K562 (cell line): ENCODE data around the gene RPL36AL. TPM values are rescaled to one million over a fixed set of nuclear protein-coding genes. Genes with fewer than 3 reads are reported as not detected.

Source experiments
- ATAC-seq: fragments of 200-7000 bp; cut with Tn5 transposase; 3 replicates; pipeline ENCODE4 v1.9.1; 2020; ENCODE audit warnings: moderate library complexity
- BruUV-seq: library from RNA; stranded (reverse); fragments of 400-500 nt; replicated peaks from 2 replicates; lab custom pipeline; 2021; lab: Mats Ljungman, UMichigan
- CTCF ChIA-PET: fragments of 300-600 bp; formaldehyde crosslinking; extraction: SDS; loops from one replicate; lab custom pipeline; 2021; ENCODE audit warnings: low intra/inter-chr PET ratio; lab: Yijun Ruan, JAX
- POLR2A ChIA-PET: fragments of 300-600, 350-650 bp; sonication (Branson Sonifier 250); formaldehyde crosslinking; extraction: SDS; loops from one replicate; lab custom pipeline; 2021; ENCODE audit warnings: antibody characterized with exemption, inconsistent platforms; lab: Yijun Ruan, JAX
- DNase-seq, 4 experiments: peaks; one replicate each; pipeline versions ENCODE4 v3.0.0 to v3.0.0-alpha.2; 2011 to 2018; ENCODE audit warnings: low spot score in 3 of 4, mixed read lengths in 3 of 4; ENCODE audit errors: extremely low read depth in 1 of 4
- FAIRE-seq: peaks from 2 replicates; lab custom pipeline; 2011; peaks lifted over from hg19 to GRCh38; lab: Jason Lieb, UNC
- H2AFZ ChIP-seq: 2 replicates; pipeline ENCODE4 v1.6.0; 2011; ENCODE audit warnings: low read depth, low read length, control low read depth, inconsistent platforms
- H3K27ac ChIP-seq: fragments of 200-600 bp; 3 replicates; pipeline ENCODE4 v1.8.0; 2011; ENCODE audit warnings: low read depth, mild to moderate bottlenecking, control low read depth, inconsistent platforms, low read length, moderate library complexity, mixed read lengths; ENCODE audit errors: extremely low read depth
- H3K27me3 ChIP-seq, 2 experiments: fragments of 300-600 bp in 1 of 2; 2 replicates in 1 of 2; 3 replicates in 1 of 2; pipeline versions ENCODE4 v1.6.0 to v1.8.0; 2011; ENCODE audit warnings: inconsistent platforms in 2 of 2, low read length in 2 of 2, mild to moderate bottlenecking in 1 of 2, mixed read lengths in 1 of 2, moderate library complexity in 1 of 2; ENCODE audit not compliant: control insufficient read depth in 2 of 2, insufficient read depth in 2 of 2
- H3K36me3 ChIP-seq: fragments of 300-600 bp; 3 replicates; pipeline ENCODE4 v1.8.0; 2011; ENCODE audit warnings: mild to moderate bottlenecking, low read length, inconsistent platforms; ENCODE audit not compliant: control insufficient read depth, insufficient read depth
- H3K4me1 ChIP-seq, 2 experiments: fragments of 200-600 bp in 1 of 2; replicated peaks in 1 of 2; 2 replicates in 1 of 2; 3 replicates in 1 of 2; pipeline versions ENCODE4 v1.5.1 to v1.8.0; 2011; ENCODE audit warnings: inconsistent platforms in 2 of 2, low read length in 2 of 2, mild to moderate bottlenecking in 1 of 2, mixed read lengths in 1 of 2, moderate library complexity in 1 of 2; ENCODE audit not compliant: control insufficient read depth in 2 of 2, insufficient read depth in 2 of 2
- H3K4me2 ChIP-seq: 2 replicates; pipeline ENCODE4 v1.6.1; 2011; ENCODE audit warnings: low read length, control low read depth, inconsistent platforms, mixed read lengths; ENCODE audit not compliant: insufficient read depth
- H3K4me3 ChIP-seq: fragments of 200-600 bp; sonication (generic), shearing (Covaris generic); 2 replicates; pipeline ENCODE4 v1.5.1; 2016; ENCODE audit warnings: control low read depth, inconsistent platforms
- H3K79me2 ChIP-seq: fragments of 200-600 bp; 3 replicates; pipeline ENCODE4 v1.8.0; 2011; ENCODE audit warnings: low read length, inconsistent platforms; ENCODE audit not compliant: control insufficient read depth, insufficient read depth
- H3K9ac ChIP-seq, 2 experiments: 2 replicates each; pipeline versions ENCODE4 v1.6.0 to v1.6.1; 2011; ENCODE audit warnings: low read depth in 2 of 2, low read length in 2 of 2, control low read depth in 1 of 2, inconsistent platforms in 1 of 2, mild to moderate bottlenecking in 1 of 2, mixed read lengths in 1 of 2; ENCODE audit not compliant: insufficient read depth in 1 of 2
- H3K9me1 ChIP-seq: one replicate; pipeline ENCODE4 v1.6.0; 2011; ENCODE audit warnings: inconsistent platforms, mild to moderate bottlenecking, low read length, moderate library complexity; ENCODE audit not compliant: control insufficient read depth, insufficient read depth
- H3K9me3 ChIP-seq: replicated peaks from 2 replicates; pipeline ENCODE4 v1.5.1; 2011; ENCODE audit warnings: low read depth, low read length, inconsistent platforms; ENCODE audit not compliant: control insufficient read depth, insufficient read depth
- H4K20me1 ChIP-seq: replicated peaks from 2 replicates; pipeline ENCODE4 v1.6.1; 2011; ENCODE audit warnings: low read length, inconsistent platforms, mixed read lengths; ENCODE audit not compliant: control insufficient read depth, insufficient read depth
- KDM1A ChIP-seq, 2 experiments: fragments of 450-650 bp; IDR thresholded peaks; 2 replicates each; pipeline ENCODE4 v1.6.1; 2016; ENCODE audit warnings: mild to moderate bottlenecking in 2 of 2
- YY1 ChIP-seq, 3 experiments: IDR thresholded peaks; 2 replicates each; pipeline ENCODE4 v1.6.1; 2011; ENCODE audit warnings: low read length in 2 of 3, mild to moderate bottlenecking in 2 of 3, moderate library complexity in 2 of 3, borderline replicate concordance in 1 of 3, control low read depth in 1 of 3, low read depth in 1 of 3; ENCODE audit not compliant: insufficient read depth in 3 of 3, insufficient replicate concordance in 2 of 3, control insufficient read depth in 1 of 3, insufficient read length in 1 of 3; ENCODE audit errors: extremely low read depth in 1 of 3
- WGBS: fragments of 100-300 bp; shearing (Covaris generic); methylation state at CpG from one replicate; pipeline ENCODE4 v1.1.6; 2016; ENCODE audit warnings: low coverage, mixed read lengths; ENCODE audit not compliant: insufficient coverage; ENCODE audit errors: missing lambda C conversion rate; 5-methylcytosine and 5-hydroxymethylcytosine counted together
- in situ Hi-C: fragments of 300-500 bp; cut with MboI; formaldehyde crosslinking; loops from 4 replicates; pipeline ENCODE4 v1.15.0; 2018; ENCODE audit warnings: inconsistent platforms, mixed read lengths
- intact Hi-C: fragments of 100-400 bp; cut with micrococcal nuclease; formaldehyde crosslinking; loops from 2 replicates; pipeline ENCODE4 v1.14.2; 2022
- polyA plus RNA-seq, 8 experiments: library from polyadenylated mRNA; depleted of rRNA in 4 of 8; stranded (reverse) in 5 of 8; unstranded in 3 of 8; fragments of >200 nt; fragmentation: Nextera tagmentation in 2 of 8; fragmentation: Illumina TruSeq in 1 of 8; extraction: Ambion mirVana in 2 of 8; extraction: Trizol in 1 of 8; gene quantifications; 2 replicates each; pipeline versions ENCODE4 v1.2.1 to v1.2.3, GENCODE V29; 2011 to 2014; ENCODE audit warnings: inconsistent platforms in 1 of 8, missing spikeins in 1 of 8
- total RNA-seq, 7 experiments: library from RNA; depleted of rRNA in 6 of 7; stranded (reverse); fragments of >200 nt in 6 of 7; fragmentation: Illumina TruSeq in 2 of 7; extraction: Trizol in 2 of 7; gene quantifications; 2 replicates each; pipeline versions ENCODE4 v1.2.1 to v1.2.3, GENCODE V29; 2011 to 2021; ENCODE audit warnings: low replicate concordance in 1 of 7
- TF ChIP-seq, protein P1 (sequence below), 2 experiments: fragments of 450-650 bp; IDR thresholded peaks; 2 replicates each; pipeline ENCODE4 v1.6.1; 2016; ENCODE audit warnings: mild to moderate bottlenecking in 2 of 2, borderline replicate concordance in 1 of 2, low read depth in 1 of 2, moderate library complexity in 1 of 2
- TF ChIP-seq, protein P2 (sequence below): IDR thresholded peaks from 3 replicates; pipeline ENCODE4 v1.6.1; 2011; ENCODE audit warnings: borderline replicate concordance, mild to moderate bottlenecking; ENCODE audit not compliant: insufficient read length, insufficient read depth

RPL36AL gene
- total and polyA plus RNA-seq, 9 of the 15 experiments (the other 6 are each of a cell fraction or from before 2014, with no cell fraction given), result 146 to 674 (median 360) TPM

DNA sequence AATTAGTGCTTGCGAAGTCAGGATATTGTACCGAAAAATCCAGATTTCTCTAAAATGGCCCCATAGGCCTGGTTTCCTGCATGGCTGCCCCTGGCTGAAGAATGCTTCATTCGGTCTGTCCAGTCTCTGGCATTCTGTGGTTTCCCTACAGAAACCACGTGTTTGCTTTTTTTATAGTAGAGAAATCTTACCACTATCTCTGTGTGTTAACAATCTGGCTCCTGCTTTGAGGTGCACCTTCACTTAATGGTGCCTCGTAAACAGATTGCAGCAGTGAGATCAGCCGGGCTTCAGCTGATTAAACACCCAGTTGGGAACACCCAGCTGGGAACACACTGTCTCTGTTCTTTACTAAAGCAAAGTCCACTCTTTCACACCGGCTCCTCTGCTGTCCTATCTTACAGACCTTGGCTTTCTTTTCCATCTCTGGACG lies 21.3 kb upstream of the RPL36AL start:
- TF ChIP-seq KDM1A (IDR thresholded peaks at IDR 0.05) (peak in 1 of 2 experiments; percentile 29; a peak in 2 of 4 replicates), YY1 (IDR thresholded peaks at IDR 0.05; ENCODE audit: borderline replicate concordance in 1 of 3, control insufficient read depth in 1 of 3, extremely low read depth in 1 of 3, insufficient read depth in 3 of 3, insufficient read length in 1 of 3, insufficient replicate concordance in 2 of 3, low read depth in 1 of 3, low read length in 2 of 3) (peak in 1 of 3 experiments; percentile 33)
- TF ChIP-seq, protein P1, sequence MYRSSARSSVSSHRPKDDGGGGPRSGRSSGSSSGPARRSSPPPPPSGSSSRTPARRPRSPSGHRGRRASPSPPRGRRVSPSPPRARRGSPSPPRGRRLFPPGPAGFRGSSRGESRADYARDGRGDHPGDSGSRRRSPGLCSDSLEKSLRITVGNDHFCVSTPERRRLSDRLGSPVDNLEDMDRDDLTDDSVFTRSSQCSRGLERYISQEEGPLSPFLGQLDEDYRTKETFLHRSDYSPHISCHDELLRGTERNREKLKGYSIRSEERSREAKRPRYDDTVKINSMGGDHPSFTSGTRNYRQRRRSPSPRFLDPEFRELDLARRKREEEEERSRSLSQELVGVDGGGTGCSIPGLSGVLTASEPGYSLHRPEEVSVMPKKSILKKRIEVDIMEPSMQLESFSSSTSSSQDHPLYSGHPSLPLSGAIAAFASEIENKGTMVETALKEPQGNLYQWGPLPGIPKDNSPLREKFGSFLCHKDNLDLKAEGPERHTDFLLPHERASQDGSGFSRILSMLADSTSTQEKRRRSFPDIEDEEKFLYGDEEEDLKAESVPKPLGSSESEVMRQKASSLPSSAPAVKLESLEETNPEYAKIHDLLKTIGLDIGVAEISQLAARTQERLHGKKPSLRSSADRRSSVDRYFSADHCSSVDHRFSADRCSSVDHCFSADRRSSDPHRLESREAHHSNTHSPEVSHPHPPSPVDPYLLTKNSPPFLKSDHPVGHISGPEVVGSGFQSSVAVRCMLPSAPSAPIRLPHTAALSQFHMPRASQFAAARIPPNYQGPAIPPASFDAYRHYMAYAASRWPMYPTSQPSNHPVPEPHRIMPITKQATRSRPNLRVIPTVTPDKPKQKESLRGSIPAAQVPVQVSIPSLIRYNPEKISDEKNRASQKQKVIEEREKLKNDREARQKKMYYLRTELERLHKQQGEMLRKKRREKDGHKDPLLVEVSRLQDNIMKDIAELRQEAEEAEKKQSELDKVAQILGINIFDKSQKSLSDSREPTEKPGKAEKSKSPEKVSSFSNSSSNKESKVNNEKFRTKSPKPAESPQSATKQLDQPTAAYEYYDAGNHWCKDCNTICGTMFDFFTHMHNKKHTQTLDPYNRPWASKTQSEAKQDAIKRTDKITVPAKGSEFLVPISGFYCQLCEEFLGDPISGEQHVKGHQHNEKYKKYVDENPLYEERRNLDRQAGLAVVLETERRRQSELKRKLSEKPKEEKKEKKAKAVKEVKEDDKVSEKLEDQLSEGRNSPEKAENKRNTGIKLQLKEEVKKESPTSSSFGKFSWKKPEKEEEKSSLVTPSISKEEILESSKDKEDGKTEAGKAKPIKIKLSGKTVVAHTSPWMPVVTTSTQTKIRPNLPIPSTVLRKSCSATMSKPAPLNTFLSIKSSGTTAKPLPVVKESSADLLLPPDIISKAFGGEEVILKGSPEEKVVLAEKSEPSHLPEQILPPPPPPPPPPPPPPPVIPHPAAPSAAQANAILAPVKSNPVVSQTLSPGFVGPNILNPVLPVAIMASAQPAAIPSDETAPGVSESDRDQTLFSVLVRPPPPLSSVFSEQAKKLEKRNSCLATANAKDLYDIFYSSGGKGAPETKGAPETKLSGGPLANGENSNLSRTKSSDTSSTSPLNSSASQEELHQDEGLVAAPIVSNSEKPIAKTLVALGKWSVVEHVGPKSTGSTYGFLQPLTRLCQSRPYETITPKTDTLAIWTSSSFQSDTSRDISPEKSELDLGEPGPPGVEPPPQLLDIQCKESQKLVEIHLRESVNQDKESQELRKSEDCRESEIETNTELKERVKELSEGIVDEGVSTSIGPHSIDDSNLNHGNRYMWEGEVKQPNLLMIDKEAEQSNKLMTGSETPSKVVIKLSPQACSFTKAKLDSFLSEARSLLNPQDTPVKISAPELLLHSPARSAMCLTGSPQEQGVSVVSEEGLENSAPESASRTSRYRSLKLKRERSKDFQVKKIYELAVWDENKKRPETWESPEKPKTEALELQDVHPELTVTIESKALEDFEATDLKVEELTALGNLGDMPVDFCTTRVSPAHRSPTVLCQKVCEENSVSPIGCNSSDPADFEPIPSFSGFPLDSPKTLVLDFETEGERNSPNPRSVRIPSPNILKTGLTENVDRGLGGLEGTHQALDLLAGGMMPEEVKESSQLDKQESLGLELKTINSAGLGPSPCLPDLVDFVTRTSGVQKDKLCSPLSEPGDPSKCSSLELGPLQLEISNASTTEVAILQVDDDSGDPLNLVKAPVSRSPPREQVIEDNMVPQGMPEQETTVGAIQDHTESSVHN (IDR thresholded peaks at IDR 0.05; ENCODE audit: borderline replicate concordance in 1 of 2, low read depth in 1 of 2), result 0 out of 4 replicates have a peak, but pooled peaks of 1 of the 2 experiments have one; percentile 14
- TF ChIP-seq, protein P2, sequence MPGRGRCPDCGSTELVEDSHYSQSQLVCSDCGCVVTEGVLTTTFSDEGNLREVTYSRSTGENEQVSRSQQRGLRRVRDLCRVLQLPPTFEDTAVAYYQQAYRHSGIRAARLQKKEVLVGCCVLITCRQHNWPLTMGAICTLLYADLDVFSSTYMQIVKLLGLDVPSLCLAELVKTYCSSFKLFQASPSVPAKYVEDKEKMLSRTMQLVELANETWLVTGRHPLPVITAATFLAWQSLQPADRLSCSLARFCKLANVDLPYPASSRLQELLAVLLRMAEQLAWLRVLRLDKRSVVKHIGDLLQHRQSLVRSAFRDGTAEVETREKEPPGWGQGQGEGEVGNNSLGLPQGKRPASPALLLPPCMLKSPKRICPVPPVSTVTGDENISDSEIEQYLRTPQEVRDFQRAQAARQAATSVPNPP, result no peak
- WGBS, result 28% methylated on average over 8 of the region's 8 CpGs
- peak; percentile 19 for FAIRE-seq
- DNase-seq, result peak in 1 of 4 experiments; percentile 13
- peak overlapping the region; percentile 23; the same call in 1 of the 3 replicates for H3K27ac ChIP-seq
- no peak overlapping the region; a peak in 1 of 4 replicates for H3K9ac ChIP-seq
- H3K4me1 ChIP-seq, result peaks cover 0 to 8% of the 10 kb centered on the region in 2 experiments; a peak in 3 of 5 replicates
- H3K36me3 ChIP-seq, result peaks cover 51% of the 10 kb centered on the region
- in situ Hi-C loops (loop anchor here (25.0 kb wide), 1 partner anchor 471 kb away; the partner anchor contains the start of gene VCPKMT), intact Hi-C loops (no loop called here)
- no peak overlapping the region for H2AFZ ChIP-seq
- ChIA-PET CTCF (no interaction called here), POLR2A (interaction anchor here (1.1 to 1.5 kb wide), 2 partner anchors 9 to 126 kb away, joined by 4 to 5 read pairs; partner anchors contain the start of gene KLHDC2)
- H3K9me1 ChIP-seq, result no peaks in the 10 kb centered on the region
- BruUV-seq, result no TSS peak
- H3K27me3 ChIP-seq, result no peaks in the 10 kb centered on the region
- H3K4me3 ChIP-seq, result no peak overlapping the region
- H3K79me2 ChIP-seq, result peaks cover 50% of the 10 kb centered on the region
- no peak overlapping the region for H3K4me2 ChIP-seq
- H3K9me3 ChIP-seq, result no peaks in the 10 kb centered on the region
- no peaks in the 10 kb centered on the region for H4K20me1 ChIP-seq
- peak; percentile 58 for ATAC-seq
